Articular chondrocyte of knee joint (primary cell): Measurements from ENCODE around the gene PLCG1. TPM values are rescaled to one million over a fixed set of nuclear protein-coding genes. Genes with fewer than 3 reads are reported as not detected.

ENCODE experiments used
- small RNA-seq: library from RNA; depleted of rRNA; stranded (forward); fragments of <200 nt; gene quantifications from one replicate; pipeline ENCODE3, GENCODE V24; 2012
- total RNA-seq: library from RNA; depleted of rRNA; stranded (reverse); fragments of >200 nt; gene quantifications from 2 replicates; pipeline ENCODE4 v1.2.3, GENCODE V29; 2012

Gene PLCG1
- total RNA-seq: 32.8 and 40.2 TPM in 2 replicates

DNA sequence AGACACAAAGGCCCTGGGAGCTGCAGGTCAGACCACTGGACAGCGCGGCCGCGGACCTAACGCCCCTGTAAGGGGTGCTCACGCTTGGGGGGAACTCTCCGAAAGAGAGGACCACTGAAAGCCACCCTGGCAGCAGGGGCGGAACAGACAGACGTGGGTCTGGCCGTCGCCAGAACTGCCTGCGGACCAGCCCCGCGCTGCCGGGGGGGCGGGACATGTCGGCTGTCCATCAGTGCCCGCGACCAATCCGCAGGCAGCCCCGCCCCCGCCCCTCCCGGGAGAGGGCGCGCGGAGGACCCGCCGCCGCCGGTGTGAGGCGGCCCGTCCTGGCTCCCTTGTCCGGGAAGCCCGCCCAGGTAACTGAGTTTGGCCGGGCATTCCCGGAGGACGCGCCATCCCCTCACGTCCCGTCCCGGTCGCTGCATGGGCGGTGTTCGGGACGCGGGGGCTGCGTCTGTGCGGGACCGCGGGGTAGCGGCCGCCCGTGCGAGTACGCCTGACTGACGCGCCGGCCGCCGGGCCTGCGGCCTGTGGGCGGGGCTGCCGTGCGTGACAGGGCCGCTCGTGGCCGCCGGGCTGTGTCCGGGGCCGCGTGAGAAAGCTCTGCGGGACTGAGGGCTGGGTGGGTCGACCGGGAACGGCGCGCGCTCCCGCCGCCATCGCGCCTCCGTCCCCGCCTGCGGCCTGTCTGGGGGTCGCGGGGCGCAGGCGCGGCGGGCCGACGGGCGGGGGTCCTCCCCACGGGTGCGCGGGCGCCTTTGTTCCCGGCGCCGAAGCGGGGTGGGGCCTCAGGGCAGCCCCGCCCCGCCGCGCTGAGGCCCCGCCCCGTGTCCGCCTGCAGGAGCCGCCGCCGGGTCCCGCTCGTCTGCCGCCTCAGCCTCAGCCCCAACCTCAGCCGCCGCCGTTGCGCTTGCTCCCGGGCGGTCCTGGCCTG is at the start of gene PLCG1:
TSS of gene PLCG1 (plus strand) at position 864 of the 934 bp plus-strand sequence. CDS start 99 bp downstream, outside the sequence.

Small RNAs within 50 kb of the gene (small RNA-seq; reads per million reads assigned to genes)
- gene AL022394.1 (not detected), gene MIR6871 (not detected)

Other genes starting within 250 kb of the PLCG1 start
- gene TOP1, start 108.7 kb upstream of the PLCG1 start, total RNA-seq: 11.2 and 13.1 TPM in 2 replicates
- 41.2 and 49.1 TPM in 2 replicates for gene ZHX3, start 180.2 kb downstream of the PLCG1 start, total RNA-seq
- gene LPIN3, start 203.3 kb downstream of the PLCG1 start, total RNA-seq: 11.0 and 11.5 TPM in 2 replicates
- gene EMILIN3, start 229.3 kb downstream of the PLCG1 start, total RNA-seq: not detected in 2 replicates